Stimulated activated CD8-positive, alpha-beta memory T cell treated with anti-CD3 and anti-CD28 coated beads, Interleukin-15, amount 100 ng/mL, for 48 hours (primary cell): ENCODE data around the gene HOXD13.

Source experiments
- DNase-seq, 2 donors: peaks; one replicate each; pipeline ENCODE4 v3.0.0-alpha.2; 2020; ENCODE audit warnings: low read depth in 2 of 2

The HOXD13 gene

GRCh38 chr2:176132205-176133171 lies 40.0 kb downstream of the HOXD13 start:
- no peak for DNase-seq

- no peak for DNase-seq
Measured at GRCh38 chr2:176133389-176133788, 40.9 kb downstream of the HOXD13 start.

GRCh38 chr2:176134035-176134434 lies 41.5 kb downstream of the HOXD13 start:
- DNase-seq, result no peak

- no peak for DNase-seq
Measured at GRCh38 chr2:176135035-176135440, 42.5 kb downstream of the HOXD13 start.

GRCh38 chr2:176136374-176137251 lies 44.1 kb downstream of the HOXD13 start:
- DNase-seq, result no peak

- no peak for DNase-seq
Measured at GRCh38 chr2:176137252-176137580, 44.7 kb downstream of the HOXD13 start.

- DNase-seq, result no peak
Measured at GRCh38 chr2:176137906-176138305, 45.4 kb downstream of the HOXD13 start.

GRCh38 chr2:176138526-176138922 lies 46.0 kb downstream of the HOXD13 start:
- no peak for DNase-seq

GRCh38 chr2:176138923-176139660 lies 46.6 kb downstream of the HOXD13 start:
- no peak for DNase-seq

- DNase-seq, result no peak
Measured at GRCh38 chr2:176139661-176140512, 47.4 kb downstream of the HOXD13 start.

GRCh38 chr2:176140513-176141317 lies 48.2 kb downstream of the HOXD13 start:
- DNase-seq, result peak; percentile 56

GRCh38 chr2:176142281-176142680 lies 49.8 kb downstream of the HOXD13 start:
- DNase-seq, result no peak
